HEK293 (cell line): Measurements from ENCODE around the gene RING1.
A peak's percentile ranks its signal among the peaks of the same experiment; 100 is the strongest.

Experiments used
- KLF7 ChIP-seq: fragments of 450-650 bp; formaldehyde crosslinking; IDR thresholded peaks from 2 replicates; pipeline ENCODE4 v1.5.1; 2016; ENCODE audit warnings: missing biosample characterization, missing genetic modification characterization, borderline replicate concordance
- OSR2 ChIP-seq: fragments of 450-650 bp; formaldehyde crosslinking; IDR thresholded peaks from 2 replicates; pipeline ENCODE4 v1.5.1; 2016; ENCODE audit warnings: missing biosample characterization, missing genetic modification characterization
- SP7 ChIP-seq: fragments of 450-650 bp; formaldehyde crosslinking; IDR thresholded peaks from 2 replicates; pipeline ENCODE4 v1.5.1; 2016; ENCODE audit warnings: missing biosample characterization, missing genetic modification characterization
- WT1 ChIP-seq: fragments of 450-650 bp; formaldehyde crosslinking; IDR thresholded peaks from 2 replicates; pipeline ENCODE4 v1.5.1; 2016; ENCODE audit warnings: missing biosample characterization, missing genetic modification characterization
- ZNF10 ChIP-seq: fragments of 450-650 bp; formaldehyde crosslinking; IDR thresholded peaks from 2 replicates; pipeline ENCODE4 v1.5.1; 2017; ENCODE audit warnings: missing biosample characterization, missing genetic modification characterization
- ZNF169 ChIP-seq: fragments of 450-650 bp; formaldehyde crosslinking; IDR thresholded peaks from 2 replicates; pipeline ENCODE4 v1.5.1; 2016; ENCODE audit warnings: missing biosample characterization, missing genetic modification characterization
- ZNF266 ChIP-seq: fragments of 450-650 bp; formaldehyde crosslinking; IDR thresholded peaks from 2 replicates; pipeline ENCODE4 v1.5.1; 2016; ENCODE audit warnings: missing biosample characterization, missing genetic modification characterization, low read depth
- ZNF302 ChIP-seq: fragments of 450-650 bp; formaldehyde crosslinking; IDR thresholded peaks from 2 replicates; pipeline ENCODE4 v1.5.1; 2016; ENCODE audit warnings: missing biosample characterization, missing genetic modification characterization, low read depth
- ZNF391 ChIP-seq: fragments of 450-650 bp; formaldehyde crosslinking; IDR thresholded peaks from 2 replicates; pipeline ENCODE4 v1.5.1; 2016; ENCODE audit warnings: low read depth, missing biosample characterization, missing genetic modification characterization, borderline replicate concordance
- ZNF394 ChIP-seq: fragments of 450-650 bp; formaldehyde crosslinking; IDR thresholded peaks from 2 replicates; pipeline ENCODE4 v1.5.1; 2016; ENCODE audit warnings: missing biosample characterization, missing genetic modification characterization, mild to moderate bottlenecking, moderate library complexity, borderline replicate concordance
- ZNF433 ChIP-seq: fragments of 450-650 bp; formaldehyde crosslinking; IDR thresholded peaks from 2 replicates; pipeline ENCODE4 v1.5.1; 2016; ENCODE audit warnings: missing biosample characterization, missing genetic modification characterization, low read depth
- ZNF501 ChIP-seq: fragments of 450-650 bp; formaldehyde crosslinking; IDR thresholded peaks from 2 replicates; pipeline ENCODE4 v1.5.1; 2016; ENCODE audit warnings: missing biosample characterization, missing genetic modification characterization
- ZSCAN23 ChIP-seq: fragments of 450-650 bp; formaldehyde crosslinking; IDR thresholded peaks from 2 replicates; pipeline ENCODE4 v1.5.1; 2016; ENCODE audit warnings: missing biosample characterization, missing genetic modification characterization
- TF ChIP-seq, protein P1 (sequence below): fragments of 450-650 bp; formaldehyde crosslinking; IDR thresholded peaks from 2 replicates; pipeline ENCODE4 v1.5.1; 2016; ENCODE audit warnings: missing biosample characterization, missing genetic modification characterization, borderline replicate concordance
- TF ChIP-seq, protein P2 (sequence below): fragments of 450-650 bp; formaldehyde crosslinking; IDR thresholded peaks from 2 replicates; pipeline ENCODE4 v1.5.1; 2016; ENCODE audit warnings: missing biosample characterization, missing genetic modification characterization, borderline replicate concordance
- TF ChIP-seq, protein P3 (sequence below): fragments of 450-650 bp; formaldehyde crosslinking; IDR thresholded peaks from 2 replicates; pipeline ENCODE4 v1.5.1; 2016; ENCODE audit warnings: missing biosample characterization, missing genetic modification characterization, low read depth
- TF ChIP-seq, protein P4 (sequence below): fragments of 450-650 bp; formaldehyde crosslinking; IDR thresholded peaks from 2 replicates; pipeline ENCODE4 v1.5.1; 2016; ENCODE audit warnings: missing biosample characterization, missing genetic modification characterization
- TF ChIP-seq, protein P5 (sequence below): fragments of 450-650 bp; formaldehyde crosslinking; IDR thresholded peaks from 2 replicates; pipeline ENCODE4 v1.5.1; 2016; ENCODE audit warnings: missing biosample characterization, missing genetic modification characterization
- TF ChIP-seq, protein P6 (sequence below): fragments of 450-650 bp; formaldehyde crosslinking; IDR thresholded peaks from 2 replicates; pipeline ENCODE4 v1.5.1; 2016; ENCODE audit warnings: missing biosample characterization, missing genetic modification characterization

RING1 gene

DNA sequence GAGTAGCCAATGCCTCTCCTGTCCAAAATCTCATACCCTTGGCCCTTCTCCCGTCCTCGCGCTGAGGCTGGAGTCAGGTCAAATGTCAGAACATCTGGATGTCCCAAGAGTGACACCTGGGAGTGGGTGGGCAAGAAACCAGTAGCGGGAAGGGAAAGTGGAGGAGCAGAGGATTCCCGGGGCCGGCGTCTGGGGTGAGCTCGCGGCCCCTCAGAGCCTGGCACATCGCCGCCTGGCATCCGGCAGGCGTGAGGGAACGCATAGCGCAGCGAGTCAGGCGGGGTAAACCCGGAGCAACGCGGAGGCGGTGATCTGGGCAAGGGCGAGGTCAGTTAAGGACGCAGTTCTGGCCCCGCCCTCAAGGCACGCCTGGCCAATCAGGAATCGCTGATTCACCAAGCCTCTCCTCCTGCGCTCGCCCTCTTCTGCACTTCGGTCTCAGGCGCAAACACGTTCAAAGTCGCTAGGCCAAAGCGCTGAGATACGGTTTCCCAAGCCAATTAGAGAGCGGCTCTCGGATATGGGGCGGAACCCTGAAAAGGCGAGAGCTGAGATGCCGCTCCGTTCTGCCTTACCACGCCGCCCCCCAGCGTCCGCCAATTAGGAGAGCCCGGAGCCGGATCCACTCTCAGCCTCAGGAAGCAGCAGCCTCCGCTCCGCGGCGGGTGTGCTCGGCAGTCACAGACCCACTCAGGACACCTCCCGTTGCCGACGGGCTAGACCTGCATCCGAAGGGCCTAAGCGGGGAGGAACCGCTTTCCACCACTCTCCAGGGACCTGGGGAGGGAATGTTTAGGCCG is 40.8 kb downstream of the RING1 start (continued):
- TF ChIP-seq, protein P1, sequence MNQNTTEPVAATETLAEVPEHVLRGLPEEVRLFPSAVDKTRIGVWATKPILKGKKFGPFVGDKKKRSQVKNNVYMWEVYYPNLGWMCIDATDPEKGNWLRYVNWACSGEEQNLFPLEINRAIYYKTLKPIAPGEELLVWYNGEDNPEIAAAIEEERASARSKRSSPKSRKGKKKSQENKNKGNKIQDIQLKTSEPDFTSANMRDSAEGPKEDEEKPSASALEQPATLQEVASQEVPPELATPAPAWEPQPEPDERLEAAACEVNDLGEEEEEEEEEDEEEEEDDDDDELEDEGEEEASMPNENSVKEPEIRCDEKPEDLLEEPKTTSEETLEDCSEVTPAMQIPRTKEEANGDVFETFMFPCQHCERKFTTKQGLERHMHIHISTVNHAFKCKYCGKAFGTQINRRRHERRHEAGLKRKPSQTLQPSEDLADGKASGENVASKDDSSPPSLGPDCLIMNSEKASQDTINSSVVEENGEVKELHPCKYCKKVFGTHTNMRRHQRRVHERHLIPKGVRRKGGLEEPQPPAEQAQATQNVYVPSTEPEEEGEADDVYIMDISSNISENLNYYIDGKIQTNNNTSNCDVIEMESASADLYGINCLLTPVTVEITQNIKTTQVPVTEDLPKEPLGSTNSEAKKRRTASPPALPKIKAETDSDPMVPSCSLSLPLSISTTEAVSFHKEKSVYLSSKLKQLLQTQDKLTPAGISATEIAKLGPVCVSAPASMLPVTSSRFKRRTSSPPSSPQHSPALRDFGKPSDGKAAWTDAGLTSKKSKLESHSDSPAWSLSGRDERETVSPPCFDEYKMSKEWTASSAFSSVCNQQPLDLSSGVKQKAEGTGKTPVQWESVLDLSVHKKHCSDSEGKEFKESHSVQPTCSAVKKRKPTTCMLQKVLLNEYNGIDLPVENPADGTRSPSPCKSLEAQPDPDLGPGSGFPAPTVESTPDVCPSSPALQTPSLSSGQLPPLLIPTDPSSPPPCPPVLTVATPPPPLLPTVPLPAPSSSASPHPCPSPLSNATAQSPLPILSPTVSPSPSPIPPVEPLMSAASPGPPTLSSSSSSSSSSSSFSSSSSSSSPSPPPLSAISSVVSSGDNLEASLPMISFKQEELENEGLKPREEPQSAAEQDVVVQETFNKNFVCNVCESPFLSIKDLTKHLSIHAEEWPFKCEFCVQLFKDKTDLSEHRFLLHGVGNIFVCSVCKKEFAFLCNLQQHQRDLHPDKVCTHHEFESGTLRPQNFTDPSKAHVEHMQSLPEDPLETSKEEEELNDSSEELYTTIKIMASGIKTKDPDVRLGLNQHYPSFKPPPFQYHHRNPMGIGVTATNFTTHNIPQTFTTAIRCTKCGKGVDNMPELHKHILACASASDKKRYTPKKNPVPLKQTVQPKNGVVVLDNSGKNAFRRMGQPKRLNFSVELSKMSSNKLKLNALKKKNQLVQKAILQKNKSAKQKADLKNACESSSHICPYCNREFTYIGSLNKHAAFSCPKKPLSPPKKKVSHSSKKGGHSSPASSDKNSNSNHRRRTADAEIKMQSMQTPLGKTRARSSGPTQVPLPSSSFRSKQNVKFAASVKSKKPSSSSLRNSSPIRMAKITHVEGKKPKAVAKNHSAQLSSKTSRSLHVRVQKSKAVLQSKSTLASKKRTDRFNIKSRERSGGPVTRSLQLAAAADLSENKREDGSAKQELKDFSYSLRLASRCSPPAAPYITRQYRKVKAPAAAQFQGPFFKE = no peak
- TF ChIP-seq, protein P2, sequence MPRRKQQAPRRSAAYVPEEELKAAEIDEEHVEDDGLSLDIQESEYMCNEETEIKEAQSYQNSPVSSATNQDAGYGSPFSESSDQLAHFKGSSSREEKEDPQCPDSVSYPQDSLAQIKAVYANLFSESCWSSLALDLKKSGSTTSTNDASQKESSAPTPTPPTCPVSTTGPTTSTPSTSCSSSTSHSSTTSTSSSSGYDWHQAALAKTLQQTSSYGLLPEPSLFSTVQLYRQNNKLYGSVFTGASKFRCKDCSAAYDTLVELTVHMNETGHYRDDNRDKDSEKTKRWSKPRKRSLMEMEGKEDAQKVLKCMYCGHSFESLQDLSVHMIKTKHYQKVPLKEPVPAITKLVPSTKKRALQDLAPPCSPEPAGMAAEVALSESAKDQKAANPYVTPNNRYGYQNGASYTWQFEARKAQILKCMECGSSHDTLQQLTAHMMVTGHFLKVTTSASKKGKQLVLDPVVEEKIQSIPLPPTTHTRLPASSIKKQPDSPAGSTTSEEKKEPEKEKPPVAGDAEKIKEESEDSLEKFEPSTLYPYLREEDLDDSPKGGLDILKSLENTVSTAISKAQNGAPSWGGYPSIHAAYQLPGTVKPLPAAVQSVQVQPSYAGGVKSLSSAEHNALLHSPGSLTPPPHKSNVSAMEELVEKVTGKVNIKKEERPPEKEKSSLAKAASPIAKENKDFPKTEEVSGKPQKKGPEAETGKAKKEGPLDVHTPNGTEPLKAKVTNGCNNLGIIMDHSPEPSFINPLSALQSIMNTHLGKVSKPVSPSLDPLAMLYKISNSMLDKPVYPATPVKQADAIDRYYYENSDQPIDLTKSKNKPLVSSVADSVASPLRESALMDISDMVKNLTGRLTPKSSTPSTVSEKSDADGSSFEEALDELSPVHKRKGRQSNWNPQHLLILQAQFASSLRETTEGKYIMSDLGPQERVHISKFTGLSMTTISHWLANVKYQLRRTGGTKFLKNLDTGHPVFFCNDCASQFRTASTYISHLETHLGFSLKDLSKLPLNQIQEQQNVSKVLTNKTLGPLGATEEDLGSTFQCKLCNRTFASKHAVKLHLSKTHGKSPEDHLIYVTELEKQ (tag by site-specific recombination) = no peak
- TF ChIP-seq ZSCAN23 (tag by site-specific recombination) (no peak), WT1 (tag by site-specific recombination) (no peak; the same call in 1 of the 2 replicates), ZNF302 (no peak), SP7 (tag by site-specific recombination) (peak; percentile 10; the same call in 1 of the 2 replicates), KLF7 (tag by site-specific recombination) (no peak), ZNF501 (tag by site-specific recombination) (0 out of 2 replicates have a peak, but pooled peaks have one; percentile 28), ZNF394 (tag by site-specific recombination) (no peak), OSR2 (tag by site-specific recombination) (no peak), ZNF169 (tag by site-specific recombination) (no peak), ZNF391 (tag by site-specific recombination) (no peak), ZNF10 (tag by site-specific recombination) (no peak), ZNF433 (tag by site-specific recombination) (no peak), ZNF266 (tag by site-specific recombination) (no peak)
- TF ChIP-seq, protein P3, sequence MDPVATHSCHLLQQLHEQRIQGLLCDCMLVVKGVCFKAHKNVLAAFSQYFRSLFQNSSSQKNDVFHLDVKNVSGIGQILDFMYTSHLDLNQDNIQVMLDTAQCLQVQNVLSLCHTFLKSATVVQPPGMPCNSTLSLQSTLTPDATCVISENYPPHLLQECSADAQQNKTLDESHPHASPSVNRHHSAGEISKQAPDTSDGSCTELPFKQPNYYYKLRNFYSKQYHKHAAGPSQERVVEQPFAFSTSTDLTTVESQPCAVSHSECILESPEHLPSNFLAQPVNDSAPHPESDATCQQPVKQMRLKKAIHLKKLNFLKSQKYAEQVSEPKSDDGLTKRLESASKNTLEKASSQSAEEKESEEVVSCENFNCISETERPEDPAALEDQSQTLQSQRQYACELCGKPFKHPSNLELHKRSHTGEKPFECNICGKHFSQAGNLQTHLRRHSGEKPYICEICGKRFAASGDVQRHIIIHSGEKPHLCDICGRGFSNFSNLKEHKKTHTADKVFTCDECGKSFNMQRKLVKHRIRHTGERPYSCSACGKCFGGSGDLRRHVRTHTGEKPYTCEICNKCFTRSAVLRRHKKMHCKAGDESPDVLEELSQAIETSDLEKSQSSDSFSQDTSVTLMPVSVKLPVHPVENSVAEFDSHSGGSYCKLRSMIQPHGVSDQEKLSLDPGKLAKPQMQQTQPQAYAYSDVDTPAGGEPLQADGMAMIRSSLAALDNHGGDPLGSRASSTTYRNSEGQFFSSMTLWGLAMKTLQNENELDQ (tag by site-specific recombination) = no peak
- TF ChIP-seq, protein P4, sequence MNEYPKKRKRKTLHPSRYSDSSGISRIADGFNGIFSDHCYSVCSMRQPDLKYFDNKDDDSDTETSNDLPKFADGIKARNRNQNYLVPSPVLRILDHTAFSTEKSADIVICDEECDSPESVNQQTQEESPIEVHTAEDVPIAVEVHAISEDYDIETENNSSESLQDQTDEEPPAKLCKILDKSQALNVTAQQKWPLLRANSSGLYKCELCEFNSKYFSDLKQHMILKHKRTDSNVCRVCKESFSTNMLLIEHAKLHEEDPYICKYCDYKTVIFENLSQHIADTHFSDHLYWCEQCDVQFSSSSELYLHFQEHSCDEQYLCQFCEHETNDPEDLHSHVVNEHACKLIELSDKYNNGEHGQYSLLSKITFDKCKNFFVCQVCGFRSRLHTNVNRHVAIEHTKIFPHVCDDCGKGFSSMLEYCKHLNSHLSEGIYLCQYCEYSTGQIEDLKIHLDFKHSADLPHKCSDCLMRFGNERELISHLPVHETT (tag by site-specific recombination) = 0 out of 2 replicates have a peak, but pooled peaks have one; percentile 22
- TF ChIP-seq, protein P5, sequence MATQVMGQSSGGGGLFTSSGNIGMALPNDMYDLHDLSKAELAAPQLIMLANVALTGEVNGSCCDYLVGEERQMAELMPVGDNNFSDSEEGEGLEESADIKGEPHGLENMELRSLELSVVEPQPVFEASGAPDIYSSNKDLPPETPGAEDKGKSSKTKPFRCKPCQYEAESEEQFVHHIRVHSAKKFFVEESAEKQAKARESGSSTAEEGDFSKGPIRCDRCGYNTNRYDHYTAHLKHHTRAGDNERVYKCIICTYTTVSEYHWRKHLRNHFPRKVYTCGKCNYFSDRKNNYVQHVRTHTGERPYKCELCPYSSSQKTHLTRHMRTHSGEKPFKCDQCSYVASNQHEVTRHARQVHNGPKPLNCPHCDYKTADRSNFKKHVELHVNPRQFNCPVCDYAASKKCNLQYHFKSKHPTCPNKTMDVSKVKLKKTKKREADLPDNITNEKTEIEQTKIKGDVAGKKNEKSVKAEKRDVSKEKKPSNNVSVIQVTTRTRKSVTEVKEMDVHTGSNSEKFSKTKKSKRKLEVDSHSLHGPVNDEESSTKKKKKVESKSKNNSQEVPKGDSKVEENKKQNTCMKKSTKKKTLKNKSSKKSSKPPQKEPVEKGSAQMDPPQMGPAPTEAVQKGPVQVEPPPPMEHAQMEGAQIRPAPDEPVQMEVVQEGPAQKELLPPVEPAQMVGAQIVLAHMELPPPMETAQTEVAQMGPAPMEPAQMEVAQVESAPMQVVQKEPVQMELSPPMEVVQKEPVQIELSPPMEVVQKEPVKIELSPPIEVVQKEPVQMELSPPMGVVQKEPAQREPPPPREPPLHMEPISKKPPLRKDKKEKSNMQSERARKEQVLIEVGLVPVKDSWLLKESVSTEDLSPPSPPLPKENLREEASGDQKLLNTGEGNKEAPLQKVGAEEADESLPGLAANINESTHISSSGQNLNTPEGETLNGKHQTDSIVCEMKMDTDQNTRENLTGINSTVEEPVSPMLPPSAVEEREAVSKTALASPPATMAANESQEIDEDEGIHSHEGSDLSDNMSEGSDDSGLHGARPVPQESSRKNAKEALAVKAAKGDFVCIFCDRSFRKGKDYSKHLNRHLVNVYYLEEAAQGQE = no peak
- TF ChIP-seq, protein P6, sequence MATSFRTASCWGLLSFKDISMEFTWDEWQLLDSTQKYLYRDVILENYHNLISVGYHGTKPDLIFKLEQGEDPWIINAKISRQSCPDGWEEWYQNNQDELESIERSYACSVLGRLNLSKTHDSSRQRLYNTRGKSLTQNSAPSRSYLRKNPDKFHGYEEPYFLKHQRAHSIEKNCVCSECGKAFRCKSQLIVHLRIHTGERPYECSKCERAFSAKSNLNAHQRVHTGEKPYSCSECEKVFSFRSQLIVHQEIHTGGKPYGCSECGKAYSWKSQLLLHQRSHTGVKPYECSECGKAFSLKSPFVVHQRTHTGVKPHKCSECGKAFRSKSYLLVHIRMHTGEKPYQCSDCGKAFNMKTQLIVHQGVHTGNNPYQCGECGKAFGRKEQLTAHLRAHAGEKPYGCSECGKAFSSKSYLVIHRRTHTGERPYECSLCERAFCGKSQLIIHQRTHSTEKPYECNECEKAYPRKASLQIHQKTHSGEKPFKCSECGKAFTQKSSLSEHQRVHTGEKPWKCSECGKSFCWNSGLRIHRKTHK (tag by site-specific recombination) = no peak
